Brain microvascular endothelial cell (primary cell): ENCODE results near the gene SLC13A1.

Experiments
- DNase-seq: peaks from one replicate; pipeline ENCODE4 v3.0.0-alpha.2; 2020
- H3K27ac ChIP-seq: fragments of 250-450 bp; sonication (Bioruptor Pico); 2 replicates; pipeline ENCODE4 v1.5.1; 2020; ENCODE audit warnings: mild to moderate bottlenecking, moderate library complexity
- H3K27me3 ChIP-seq: fragments of 250-450 bp; sonication (Bioruptor Pico); replicated peaks from 2 replicates; pipeline ENCODE4 v1.5.1; 2020; ENCODE audit warnings: mild to moderate bottlenecking
- H3K36me3 ChIP-seq: fragments of 250-450 bp; sonication (Bioruptor Pico); replicated peaks from 2 replicates; pipeline ENCODE4 v1.5.1; 2020; ENCODE audit warnings: mild to moderate bottlenecking
- H3K4me3 ChIP-seq: 2 replicates; pipeline ENCODE4 v1.5.1; 2011; ENCODE audit warnings: low read depth, mild to moderate bottlenecking, control low read depth, low read length, moderate library complexity
- in situ Hi-C: cut with HindIII; loops from 2 replicates; pipeline ENCODE4 v1.10.0; 2017; ENCODE audit warnings: low sequenced_read_pairs, low pct_ligation_motif_present
- TF ChIP-seq, protein P1 (sequence below): IDR thresholded peaks from 2 replicates; pipeline ENCODE4 v1.5.1; 2011; ENCODE audit warnings: low read depth, mild to moderate bottlenecking, moderate library complexity, low read length, control low read depth, inconsistent platforms; ENCODE audit errors: missing control alignments

Gene SLC13A1

DNA sequence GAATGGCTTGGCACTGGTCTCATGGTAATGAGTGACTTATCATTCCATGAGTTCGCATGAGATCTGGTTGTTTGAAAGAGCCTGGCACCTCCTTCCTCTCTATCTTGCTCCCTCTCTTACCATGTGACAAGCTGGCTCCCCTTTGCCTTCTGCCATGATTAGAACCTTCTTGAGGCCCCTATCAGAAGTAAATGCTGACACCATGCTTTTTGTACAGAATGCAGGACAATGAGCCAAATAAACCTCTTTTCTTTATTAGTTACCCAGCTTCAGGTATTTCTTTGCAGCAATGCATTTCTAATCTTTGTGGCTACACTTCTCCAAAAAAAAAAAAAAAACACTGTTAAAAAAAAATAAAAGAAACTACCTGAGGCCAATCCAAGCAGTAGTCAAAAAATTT lies 17.1 kb upstream of the SLC13A1 start:
- Histone ChIP-seq H3K27ac (no peak overlapping the region), H3K27me3 (no peaks in the 10 kb centered on the region), H3K36me3 (no peaks in the 10 kb centered on the region), H3K4me3 (no peak overlapping the region)
- TF ChIP-seq, protein P1, sequence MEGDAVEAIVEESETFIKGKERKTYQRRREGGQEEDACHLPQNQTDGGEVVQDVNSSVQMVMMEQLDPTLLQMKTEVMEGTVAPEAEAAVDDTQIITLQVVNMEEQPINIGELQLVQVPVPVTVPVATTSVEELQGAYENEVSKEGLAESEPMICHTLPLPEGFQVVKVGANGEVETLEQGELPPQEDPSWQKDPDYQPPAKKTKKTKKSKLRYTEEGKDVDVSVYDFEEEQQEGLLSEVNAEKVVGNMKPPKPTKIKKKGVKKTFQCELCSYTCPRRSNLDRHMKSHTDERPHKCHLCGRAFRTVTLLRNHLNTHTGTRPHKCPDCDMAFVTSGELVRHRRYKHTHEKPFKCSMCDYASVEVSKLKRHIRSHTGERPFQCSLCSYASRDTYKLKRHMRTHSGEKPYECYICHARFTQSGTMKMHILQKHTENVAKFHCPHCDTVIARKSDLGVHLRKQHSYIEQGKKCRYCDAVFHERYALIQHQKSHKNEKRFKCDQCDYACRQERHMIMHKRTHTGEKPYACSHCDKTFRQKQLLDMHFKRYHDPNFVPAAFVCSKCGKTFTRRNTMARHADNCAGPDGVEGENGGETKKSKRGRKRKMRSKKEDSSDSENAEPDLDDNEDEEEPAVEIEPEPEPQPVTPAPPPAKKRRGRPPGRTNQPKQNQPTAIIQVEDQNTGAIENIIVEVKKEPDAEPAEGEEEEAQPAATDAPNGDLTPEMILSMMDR = no peak
- in situ Hi-C loops = no loop called here
- no peak for DNase-seq

- Histone ChIP-seq H3K27me3 (no peaks in the 10 kb centered on the region), H3K4me3 (no peak overlapping the region), H3K27ac (no peak overlapping the region), H3K36me3 (no peaks in the 10 kb centered on the region)
- in situ Hi-C loops = no loop called here
- no peak for DNase-seq
- TF ChIP-seq, protein P1 = no peak
Observed at GRCh38 chr7:123215350-123215749, 15.6 kb upstream of the SLC13A1 start.

DNA sequence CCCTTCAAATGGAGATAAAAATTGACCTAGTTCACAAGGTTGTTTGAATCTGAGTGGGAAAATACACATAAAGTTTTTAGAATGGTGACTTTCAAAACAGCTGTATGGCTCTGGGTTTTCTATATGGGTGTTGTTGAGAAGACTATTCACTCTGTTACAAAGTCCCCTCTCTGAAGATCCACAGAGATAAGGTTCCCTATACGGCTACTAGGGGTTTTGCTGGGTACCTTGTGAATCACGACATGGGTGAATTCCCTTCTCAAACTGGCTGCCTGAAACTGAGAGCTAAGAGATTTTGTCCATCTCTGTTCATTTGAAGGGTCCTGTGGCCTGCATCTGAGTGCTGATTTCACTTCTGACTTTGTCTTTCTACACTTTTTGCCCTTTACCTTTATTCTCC lies 11.8 kb upstream of the SLC13A1 start:
- H3K27ac ChIP-seq = no peak overlapping the region
- H3K36me3 ChIP-seq = no peaks in the 10 kb centered on the region
- TF ChIP-seq, protein P1 = no peak
- in situ Hi-C loops = no loop called here
- no peak for DNase-seq
- no peaks in the 10 kb centered on the region for H3K27me3 ChIP-seq
- H3K4me3 ChIP-seq = no peak overlapping the region

DNA sequence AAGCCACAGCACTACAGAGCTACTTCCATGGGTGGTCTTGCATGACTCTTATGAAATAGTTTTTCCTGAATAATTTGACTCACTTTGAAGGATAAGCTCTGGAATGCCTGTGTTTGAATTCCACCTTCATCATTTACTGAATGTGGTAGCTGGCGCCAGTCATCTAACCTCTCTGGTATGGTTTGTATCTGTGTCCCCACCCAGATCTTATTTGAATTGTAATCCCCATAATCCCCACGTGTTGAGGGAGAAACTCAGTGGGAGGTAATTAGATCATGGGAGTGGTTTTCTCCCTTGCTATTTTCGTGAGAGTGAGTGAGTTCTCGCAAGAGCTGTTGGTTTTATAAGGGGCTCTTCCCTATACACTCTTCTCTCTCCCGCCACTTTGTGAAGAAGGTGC lies 11.2 kb upstream of the SLC13A1 start:
- Histone ChIP-seq H3K4me3 (no peak overlapping the region), H3K27me3 (no peaks in the 10 kb centered on the region), H3K36me3 (no peaks in the 10 kb centered on the region), H3K27ac (no peak overlapping the region)
- no peak for DNase-seq
- TF ChIP-seq, protein P1 = no peak
- in situ Hi-C loops = no loop called here

- DNase-seq = peak; percentile 35
- H3K36me3 ChIP-seq = no peaks in the 10 kb centered on the region
- in situ Hi-C loops = no loop called here
Observed at GRCh38 chr7:123209786-123210185, 10.0 kb upstream of the SLC13A1 start.

DNA sequence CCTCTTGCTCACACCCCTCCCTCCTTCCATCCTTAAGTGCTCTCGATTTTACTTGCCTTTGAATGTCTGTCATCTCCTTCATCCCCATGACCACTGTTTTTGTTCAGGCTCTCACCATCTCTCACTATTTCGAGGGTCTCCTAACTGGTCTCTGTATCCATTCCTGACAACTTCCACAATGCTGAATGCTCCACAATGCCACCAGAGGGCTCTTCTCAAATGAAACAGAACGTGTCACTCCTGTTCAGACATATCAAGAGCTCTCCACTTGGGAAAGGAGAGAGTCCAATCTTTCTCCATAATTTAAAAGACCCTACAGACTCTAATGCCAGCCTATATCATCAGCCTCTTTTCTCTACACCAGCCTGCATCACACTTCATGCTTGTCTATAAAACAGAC lies 9.0 kb upstream of the SLC13A1 start:
- in situ Hi-C loops = no loop called here
- H3K27ac ChIP-seq = no peak overlapping the region
- DNase-seq = peak; percentile 11
- no peaks in the 10 kb centered on the region for H3K27me3 ChIP-seq
- TF ChIP-seq, protein P1 = peak; percentile 74
- H3K36me3 ChIP-seq = no peaks in the 10 kb centered on the region
- H3K4me3 ChIP-seq = no peak overlapping the region

More at GRCh38 chr7:123209786-123210185, 10.0 kb upstream of the SLC13A1 start:
- no peak overlapping the region for H3K4me3 ChIP-seq
- H3K27ac ChIP-seq = no peak overlapping the region
- TF ChIP-seq, protein P1 = no peak
- H3K27me3 ChIP-seq = no peaks in the 10 kb centered on the region
